GM21526 (cell line): ENCODE measurements around the gene PFN3.
"Not testable (repeated sequence)": the region's sequence is repeated elsewhere in the genome, so short reads cannot be mapped to it uniquely, and the experiment has no call there.

ENCODE experiments used
- ATAC-seq: cut with Tn5 transposase; IDR thresholded peaks from one replicate; pipeline ENCODE4 v1.9.1; 2021; ENCODE audit warnings: moderate library complexity; ENCODE audit not compliant: unreplicated experiment, low FRiP score

PFN3 gene

DNA sequence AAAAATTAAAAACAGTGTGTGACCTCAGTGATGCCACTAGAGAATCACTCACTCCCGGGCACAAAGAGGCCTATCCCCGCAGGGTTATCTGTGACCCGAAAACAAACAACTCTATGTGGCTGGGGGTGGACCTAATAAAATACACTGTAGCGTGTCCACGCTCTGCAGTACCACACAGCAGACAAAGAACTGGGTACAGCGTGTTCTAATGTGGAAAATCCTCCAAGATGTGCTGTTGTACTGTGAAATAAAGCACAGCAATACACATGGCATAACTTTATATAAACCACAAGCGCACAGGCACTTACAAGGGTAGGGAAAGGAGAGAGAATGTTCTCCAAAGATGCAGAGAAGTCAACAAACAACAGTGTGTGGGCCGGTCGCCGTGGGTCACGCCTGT is 24.4 kb downstream of the PFN3 start:
- no peak for ATAC-seq

DNA sequence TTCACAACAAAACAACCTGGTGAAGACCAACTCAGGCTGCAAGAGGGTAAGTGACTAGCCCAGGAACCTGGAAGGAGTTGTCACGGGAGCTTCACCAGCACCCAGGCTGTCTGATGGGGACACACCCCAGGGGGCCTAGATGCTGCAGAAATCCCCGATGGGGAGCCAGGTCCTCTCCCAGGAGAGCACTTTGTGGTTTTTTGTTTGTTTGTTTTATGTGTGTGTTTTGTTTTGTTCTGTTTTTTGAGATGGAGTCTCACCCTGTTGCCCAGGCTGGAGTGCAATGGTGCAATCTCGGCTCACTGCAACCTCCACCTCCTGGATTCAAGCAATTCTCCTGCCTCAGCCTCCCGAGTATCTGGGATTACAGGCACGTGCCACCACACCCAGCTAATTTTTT is 24.9 kb downstream of the PFN3 start:
- not testable (repeated sequence) for ATAC-seq

DNA sequence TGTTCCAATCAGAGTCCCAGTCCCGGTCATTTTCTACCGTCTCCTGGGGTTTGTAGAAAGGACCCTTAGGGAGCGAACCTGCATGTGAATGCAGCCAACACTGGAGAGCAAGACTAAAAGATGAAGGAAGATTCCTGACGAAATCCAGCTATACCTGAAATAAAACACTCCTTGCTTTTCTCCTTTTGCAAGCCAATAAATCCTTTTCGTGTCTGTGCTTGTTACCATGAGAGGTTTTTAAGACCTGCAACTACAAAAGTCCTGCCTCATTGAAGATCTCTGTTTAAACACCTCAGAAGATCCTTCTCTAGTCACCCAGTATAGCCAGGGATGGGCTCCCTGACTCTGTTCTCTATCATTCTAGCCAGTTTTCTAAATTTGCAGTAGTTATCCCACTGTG is 26.2 kb downstream of the PFN3 start:
- no peak for ATAC-seq

DNA sequence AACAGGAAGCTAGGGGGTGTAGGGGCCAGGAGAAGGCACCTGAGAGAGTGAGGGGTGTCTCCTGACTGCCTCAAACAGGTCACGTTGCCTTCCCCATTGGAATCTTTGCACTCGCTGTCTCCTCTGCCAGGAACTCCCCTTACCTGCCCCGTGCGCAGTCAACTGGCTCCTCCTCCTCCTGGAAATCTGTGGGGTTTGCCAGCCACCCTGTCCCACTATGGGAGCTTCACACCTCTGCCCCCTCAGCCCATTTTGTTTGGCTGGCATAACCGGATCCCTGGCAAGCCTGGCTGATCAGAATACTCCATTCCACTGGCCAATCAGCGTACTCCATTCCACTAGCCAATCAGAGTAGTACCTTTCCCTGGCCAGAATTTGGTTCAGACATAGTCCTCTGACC is 26.7 kb downstream of the PFN3 start:
- no peak for ATAC-seq

DNA sequence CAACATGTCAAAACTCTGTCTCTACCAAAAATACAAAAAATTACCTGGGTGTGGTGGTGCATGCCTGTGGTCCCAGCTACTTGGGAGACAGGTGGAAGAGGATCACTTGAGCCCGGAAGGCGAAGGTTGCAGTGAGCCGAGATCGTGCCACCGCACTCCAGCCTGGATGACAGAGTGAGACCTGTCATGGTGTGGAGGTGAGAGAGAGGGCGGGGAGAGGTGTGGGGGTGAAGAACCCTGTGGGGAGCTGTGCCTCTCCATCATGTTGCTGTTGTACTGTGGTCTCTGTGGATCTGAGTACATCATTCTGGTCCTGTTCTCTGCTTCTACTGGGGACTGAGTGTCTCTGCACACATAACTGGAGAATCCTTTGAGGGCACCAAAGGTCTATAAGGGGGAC is 27.6 kb downstream of the PFN3 start:
- no peak for ATAC-seq

DNA sequence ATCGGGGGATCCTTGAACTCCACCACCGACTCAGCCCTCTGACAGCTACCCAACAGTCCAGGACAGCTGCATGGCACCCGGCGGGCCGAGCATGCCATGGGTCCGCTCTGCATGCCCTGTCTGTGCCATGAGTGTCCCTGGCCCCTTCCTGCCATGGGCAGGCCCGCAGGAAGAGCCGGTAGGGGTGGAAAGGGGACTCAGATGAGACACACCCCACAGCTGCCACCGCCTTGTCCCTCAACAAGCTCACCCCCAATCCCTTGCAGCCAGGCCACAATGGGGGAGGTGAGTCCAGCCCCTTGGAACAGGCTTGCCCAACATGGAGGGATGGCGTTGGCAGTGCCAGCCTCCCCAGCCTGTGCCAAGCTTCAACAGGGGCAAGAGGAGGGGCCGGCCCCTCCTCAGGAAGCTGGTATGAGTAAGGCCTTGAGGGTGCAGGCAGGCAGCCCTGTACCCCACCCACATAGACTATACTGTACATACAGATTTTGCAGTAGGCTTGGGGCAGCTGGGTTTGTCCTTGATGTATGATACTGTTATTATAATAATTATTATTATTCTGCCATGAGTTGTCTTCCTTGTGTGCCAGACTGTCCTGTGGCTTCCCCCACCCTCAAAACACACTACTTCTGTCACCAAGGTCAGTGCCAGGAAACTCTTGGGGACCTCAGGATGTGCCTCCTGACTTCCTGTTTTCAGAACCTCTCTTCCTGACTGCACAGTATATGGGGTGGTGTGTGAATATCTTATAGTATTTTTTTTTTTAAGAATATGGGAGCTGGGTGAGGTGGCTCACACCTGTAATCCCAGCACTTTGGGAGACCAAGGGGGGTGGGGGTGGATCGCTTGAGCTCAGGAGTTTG is 28.2 kb downstream of the PFN3 start:
- no peak for ATAC-seq

DNA sequence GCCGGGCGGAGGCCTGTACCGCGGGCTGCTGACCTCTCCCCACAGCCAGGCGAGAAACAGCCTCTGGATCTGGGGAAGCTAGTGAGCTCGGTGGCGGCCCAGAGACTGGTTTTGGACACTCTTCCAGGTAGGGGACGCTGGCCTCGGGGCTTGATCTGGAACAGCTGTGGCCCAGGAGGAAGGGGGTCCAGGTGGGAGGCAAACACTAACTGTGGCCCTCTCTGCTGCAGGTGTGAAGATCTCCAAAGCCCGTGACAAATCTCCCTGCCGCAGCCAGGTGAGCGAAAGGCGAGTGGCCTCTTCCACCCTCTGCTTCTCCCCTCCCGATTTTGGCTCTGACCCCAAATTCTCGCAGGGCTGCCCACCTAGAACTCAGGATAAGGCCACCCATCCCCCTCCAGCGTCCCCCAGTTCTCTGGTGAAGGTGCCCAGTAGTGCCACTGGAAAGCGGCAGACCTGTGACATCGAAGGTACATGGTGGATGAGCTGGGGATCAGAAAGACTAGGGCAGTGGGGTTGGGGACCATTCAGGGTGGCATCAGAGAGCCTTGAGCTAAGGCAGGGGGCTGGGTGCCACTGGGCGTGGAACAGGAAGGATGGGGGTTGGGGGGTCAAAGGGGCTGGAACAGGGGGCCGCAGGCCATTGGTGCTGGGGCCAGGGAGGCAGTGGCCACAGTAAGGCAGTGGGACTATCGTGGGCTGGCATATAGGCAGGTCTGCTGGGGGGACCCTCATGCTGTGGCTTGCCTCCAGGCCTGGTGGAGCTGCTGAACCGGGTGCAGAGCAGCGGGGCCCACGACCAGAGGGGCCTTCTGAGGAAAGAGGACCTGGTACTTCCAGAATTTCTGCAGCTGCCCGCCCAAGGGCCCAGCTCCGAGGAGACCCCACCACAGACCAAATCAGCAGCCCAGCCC is 29.1 kb downstream of the PFN3 start:
- no peak for ATAC-seq

DNA sequence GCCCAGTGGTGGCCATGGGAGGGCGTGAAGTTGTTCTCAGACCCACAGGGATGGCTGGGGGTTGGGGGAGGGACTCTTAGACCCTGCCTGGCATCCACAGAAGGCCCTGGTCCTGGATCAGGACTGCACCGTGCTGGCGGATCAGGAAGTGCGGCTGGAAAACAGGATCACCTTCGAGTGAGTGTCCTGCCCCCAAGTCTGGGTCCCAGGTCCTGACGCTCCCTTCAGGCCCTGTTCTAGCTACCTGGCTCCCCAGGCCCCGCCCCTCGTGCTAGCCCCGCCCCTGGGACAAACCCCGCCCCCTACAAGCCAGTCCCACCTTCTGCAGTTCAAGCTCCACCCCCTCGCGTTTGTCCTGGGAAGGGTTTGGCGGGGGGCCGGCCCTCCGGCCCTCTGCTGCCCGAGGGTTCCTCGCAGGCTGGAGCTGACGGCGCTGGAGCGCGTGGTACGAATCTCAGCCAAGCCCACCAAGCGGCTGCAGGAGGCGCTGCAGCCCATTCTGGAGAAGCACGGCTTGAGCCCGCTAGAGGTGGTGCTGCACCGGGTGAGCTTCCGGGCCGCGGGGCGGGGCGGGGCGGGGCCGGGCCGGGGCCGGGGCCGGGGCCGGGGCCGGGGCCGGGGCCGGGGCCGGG is 29.9 kb downstream of the PFN3 start:
- no peak for ATAC-seq

DNA sequence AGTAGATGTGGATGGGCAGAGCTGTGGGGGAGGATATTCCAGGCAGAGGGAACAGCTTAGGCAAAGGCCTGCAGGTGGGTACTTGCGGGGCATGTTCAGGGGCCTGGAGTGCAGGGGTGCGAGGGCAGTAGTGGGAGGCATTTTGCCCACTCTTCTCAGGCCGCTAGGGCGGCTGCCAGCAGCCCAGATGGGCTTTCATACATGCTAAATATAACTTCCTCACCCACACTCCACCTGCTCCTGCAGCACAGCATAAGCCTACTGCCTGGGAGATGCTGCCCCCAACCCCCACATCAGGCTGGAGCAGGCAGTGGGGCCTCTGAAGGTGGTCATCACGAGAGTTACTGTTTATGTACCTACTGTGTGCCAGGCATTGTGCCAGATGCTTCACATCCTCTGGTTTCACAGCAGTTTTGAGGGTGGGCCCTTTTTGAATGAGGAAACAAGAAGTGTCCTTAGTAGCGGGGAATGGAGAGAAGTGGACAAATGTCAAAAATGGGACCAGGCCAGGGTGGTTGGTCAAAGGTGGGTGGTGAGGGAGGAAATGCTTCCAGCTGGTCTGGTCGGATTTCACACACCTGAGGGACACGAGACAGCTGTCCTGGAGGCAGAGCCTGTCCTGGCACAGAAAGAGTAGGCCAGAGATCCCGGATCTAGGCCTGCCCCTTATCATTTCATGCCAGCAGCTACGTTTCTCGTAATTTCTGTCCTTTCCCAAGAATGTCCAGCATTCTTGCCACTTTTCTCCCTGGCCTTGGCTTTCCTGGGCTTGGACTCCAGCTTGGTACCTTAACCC is 30.6 kb downstream of the PFN3 start:
- ATAC-seq: no peak

DNA sequence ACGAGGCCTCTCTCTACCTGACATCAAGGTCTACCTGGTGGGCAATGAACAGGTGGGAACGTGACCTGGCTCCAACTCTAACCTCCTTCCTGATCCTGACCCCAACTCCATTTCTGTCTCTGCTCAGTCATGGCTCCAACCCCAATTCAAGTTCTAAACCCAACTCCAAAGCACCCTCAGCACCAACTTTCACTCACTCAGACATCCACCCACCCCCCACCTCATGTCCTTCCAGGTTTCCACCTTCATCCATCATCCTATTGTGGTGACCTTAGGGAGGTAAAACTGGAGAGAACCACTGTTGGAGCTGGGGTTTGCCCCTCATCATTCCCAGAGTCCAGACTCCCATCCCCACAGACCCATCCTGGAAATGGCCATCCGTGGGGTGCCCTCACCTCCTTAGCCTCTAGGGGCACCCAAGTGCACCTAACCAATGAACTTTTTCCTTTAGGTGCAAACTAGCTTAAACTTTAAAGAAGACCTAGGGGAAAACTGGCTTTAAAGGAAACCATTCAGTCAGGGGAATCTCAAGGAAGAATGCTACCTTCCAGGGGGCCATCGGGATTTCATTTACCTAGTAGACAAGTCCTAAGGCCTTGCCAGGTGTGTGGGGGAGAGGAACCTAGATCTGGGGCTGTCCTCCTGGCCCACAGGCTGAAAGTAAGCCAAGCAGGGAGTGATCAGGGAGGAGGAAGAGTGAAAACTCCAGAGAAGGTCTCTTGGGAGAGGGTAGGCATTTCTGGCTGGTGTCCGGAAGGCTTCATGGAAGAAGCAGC is 31.4 kb downstream of the PFN3 start:
- no peak for ATAC-seq

DNA sequence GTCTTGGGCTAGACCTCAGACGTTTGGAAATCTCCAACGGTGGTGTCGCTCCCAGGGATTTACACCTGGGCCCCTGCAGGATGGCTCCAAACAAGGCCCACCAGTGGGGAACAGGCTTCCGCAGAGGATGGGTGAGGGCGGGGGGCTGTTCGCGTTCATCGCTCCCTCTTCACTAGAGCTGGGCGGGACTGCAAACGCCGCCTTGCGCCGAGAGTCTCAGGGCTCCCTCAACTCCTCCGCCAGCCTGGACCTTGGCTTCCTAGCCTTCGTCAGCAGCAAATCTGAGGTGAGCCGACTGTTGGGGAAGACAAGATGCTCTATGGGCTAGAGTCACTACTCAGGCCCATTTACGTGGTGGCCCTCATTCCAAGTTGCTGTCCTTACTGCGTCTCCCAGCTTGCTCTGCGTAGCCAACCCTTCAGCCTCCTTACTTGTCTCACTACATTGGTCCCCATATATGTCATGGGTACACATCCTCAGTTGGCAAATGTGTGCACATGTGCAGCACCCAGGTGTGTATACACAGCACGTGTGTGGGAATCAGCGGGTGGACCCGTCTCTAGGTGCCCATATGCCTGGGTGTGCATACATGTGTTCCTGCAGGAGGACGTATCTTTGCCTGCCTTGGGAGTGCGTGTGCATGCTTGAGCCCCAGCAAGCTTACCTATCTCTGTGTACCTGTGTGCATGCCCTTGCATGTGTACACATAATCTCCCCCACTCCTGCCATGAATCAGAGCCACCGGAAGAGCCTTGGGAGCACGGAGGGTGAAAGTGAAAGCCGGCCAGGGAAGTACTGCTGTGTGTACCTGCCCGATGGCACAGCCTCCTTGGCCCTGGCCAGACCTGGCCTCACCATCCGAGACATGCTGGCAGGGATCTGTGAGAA is 32.2 kb downstream of the PFN3 start:
- ATAC-seq: no peak

DNA sequence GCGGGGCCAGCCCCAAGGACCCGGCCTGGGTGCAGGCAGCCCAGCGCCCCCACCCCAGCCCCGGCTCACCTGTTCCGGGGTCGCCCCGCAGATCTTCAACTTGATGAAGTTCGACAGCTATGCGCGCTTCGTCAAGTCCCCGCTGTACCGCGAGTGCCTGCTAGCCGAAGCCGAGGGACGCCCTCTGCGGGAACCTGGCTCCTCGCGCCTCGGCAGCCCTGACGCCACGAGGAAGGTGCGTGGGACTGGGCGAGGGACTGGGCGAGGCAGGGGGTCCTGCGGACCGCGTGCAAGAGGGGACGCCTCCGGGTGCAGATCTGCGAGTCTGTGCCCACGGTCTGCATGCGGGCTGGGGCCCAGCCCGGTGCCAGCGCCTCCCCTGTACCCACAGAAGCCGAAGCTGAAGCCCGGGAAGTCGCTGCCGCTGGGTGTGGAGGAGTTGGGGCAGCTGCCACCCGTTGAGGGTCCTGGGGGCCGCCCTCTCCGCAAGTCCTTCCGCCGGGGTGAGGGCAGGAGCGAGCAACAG is 33.1 kb downstream of the PFN3 start:
- ATAC-seq: no peak

DNA sequence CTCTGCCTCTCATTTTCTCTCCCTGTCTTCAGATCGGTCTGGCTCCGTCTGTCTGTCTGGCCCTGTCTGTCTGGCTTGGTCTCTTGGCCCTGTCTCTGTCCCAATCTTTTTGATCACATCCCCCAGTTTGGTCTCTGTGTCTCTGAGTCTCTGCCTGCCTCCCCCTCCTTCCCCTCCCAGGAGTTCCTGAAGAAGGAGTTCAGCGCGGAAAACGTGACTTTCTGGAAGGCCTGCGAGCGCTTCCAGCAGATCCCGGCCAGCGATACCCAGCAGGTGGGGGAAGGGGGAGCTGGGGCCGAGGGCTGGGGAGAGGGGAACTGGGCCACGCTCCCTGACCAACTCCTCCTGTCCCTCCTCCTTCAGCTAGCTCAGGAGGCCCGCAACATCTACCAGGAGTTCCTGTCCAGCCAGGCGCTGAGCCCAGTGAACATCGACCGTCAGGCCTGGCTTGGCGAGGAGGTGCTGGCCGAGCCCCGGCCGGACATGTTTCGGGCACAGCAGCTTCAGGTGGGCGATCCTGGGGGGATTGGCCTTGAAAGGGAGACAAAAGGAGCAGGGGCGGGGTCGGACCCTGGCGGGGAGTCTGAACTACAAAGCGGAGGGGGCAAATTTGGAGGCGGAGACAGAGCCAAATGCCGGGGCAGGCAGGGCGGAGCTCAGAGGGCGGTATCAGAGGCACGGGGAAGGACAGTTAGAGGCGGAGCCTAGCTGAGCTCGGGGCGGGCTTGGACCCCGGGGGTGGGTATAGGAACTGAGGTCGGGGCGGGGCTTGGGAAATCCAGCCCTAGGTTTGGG is 33.7 kb downstream of the PFN3 start:
- ATAC-seq: no peak

DNA sequence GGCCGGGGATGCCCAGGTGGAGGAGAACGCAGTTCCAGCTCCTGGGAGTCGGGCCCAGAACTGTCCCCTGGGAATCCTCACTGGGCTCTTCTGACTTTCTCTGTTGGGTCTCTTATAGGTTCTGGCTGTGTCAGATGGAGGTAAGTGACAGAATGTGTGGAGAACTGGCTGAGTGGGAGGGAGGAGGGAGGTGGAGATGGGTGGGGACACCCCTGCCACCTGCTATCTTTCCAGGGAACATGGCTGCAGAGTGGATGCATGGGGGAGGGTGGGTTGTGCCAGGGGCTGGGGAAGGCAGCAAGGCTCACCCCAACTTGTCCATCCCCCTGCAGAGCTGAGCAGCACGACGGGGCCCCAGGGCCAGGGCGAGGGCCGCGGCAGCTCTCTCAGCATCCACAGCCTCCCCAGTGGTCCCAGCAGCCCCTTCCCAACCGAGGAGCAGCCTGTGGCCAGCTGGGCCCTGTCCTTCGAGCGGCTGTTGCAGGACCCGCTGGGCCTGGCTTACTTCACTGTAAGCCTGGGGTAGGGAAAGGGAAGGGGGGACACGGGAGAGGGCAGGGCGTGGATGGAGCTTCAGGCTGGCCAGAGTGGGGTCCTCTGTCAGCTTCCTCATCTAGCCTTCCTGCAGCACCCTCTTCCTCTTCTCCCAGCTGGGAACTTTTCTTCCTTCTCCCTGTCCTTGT is 34.5 kb downstream of the PFN3 start:
- ATAC-seq: no peak

DNA sequence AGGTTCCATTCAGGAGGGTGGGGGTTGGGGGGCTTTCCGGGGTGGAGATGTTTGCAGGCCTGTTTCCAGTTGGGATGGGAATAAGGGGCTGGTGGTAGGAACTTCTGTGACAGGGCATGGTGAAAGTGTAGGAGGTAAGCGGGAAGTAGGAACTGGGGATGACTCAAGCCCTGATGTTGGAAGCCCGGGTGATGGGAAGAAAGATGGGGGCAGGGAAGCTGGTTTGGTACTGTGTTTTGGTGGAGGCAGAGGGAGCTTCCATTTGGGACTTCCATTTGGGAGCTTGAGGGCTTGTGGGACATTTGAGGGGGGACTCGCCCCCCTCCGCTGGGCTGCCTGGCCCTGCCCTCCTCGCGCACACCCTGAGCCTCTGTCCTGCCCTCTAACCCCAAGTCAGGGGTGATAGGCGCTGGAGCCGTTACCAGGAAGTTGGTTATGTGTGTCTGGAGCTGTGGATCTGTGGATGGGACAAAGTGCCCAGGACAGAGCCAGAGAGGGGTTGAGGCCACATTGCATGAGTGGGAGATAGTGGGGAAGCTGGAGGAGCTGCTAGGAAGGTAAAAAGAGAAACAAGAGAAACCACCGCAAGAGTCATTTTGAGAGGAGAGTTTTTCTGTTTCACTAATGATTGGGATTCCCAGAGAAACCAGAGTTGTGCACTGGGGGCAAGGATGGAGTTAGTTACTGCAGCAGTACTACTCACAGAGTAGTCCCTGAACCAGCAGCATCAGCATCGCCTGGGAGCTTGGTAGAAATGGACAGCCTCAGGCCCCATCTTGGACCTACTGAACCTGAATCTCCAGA is 36.1 kb downstream of the PFN3 start:
- ATAC-seq: no peak

DNA sequence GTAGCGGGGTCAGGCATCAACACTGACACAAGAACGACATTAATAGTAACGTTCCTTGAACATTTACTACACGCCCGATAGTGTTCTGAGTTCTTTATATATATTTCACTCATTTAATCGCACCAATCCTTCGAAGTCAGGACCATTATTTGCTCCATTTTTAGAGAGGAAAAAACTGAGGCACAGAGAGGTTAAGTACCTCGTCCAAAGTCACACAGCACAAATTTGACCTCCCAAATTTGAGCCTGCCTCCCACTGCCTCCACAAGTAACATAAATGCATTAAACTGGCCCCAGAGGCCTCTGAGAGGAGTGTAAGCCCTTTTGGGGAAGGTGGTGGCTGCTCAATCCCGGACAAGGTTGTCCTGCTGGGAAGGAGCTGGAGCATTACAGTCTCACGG is 36.9 kb downstream of the PFN3 start:
- ATAC-seq: no peak
